Measurements from ENCODE around the gene PGAM5. TPM values are rescaled to one million over a fixed set of nuclear protein-coding genes. Genes with fewer than 3 reads are reported as not detected.

PGAM5 gene
- total and polyA plus RNA-seq, 10 of the 15 experiments (the other 5 are each of a cell fraction or from before 2014, with no cell fraction given) = 8.2 to 90.9 (median 45.3) TPM

DNA sequence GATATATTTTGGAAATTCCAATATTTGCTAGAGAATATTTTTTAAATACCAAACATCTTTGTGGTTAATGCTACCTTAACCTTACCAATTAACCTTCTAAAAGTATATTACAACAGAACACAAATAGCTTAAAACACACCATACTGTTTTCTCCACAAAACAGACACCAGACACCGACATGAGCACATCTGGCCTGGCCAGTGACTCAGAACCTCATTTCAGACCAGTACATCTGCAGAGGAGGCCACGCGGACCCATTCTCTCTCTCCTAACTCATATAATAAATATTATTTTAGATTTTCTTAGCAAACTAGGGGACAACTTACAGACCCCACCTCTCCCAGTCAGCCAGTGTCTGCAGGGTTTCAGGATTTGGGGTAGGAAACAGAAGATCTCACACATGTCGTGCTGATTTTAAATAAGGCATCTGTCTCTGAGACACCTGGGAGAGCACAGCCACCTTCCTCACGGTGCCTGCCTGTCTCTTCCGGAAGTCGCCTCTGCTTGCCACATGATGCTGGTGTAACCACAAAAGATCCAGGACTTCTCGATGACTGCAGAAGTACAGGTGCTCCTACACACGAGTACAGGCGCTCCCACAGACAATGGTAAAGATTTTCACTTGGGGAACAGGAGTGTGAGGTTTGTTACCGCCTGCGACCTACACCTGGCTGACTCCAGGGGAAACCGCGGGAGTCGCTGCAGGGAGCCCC lies 60.6 kb downstream of the PGAM5 start (continued):
- TF ChIP-seq, protein P1, sequence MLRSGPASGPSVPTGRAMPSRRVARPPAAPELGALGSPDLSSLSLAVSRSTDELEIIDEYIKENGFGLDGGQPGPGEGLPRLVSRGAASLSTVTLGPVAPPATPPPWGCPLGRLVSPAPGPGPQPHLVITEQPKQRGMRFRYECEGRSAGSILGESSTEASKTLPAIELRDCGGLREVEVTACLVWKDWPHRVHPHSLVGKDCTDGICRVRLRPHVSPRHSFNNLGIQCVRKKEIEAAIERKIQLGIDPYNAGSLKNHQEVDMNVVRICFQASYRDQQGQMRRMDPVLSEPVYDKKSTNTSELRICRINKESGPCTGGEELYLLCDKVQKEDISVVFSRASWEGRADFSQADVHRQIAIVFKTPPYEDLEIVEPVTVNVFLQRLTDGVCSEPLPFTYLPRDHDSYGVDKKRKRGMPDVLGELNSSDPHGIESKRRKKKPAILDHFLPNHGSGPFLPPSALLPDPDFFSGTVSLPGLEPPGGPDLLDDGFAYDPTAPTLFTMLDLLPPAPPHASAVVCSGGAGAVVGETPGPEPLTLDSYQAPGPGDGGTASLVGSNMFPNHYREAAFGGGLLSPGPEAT (IDR thresholded peaks at IDR 0.05; ENCODE audit: low read depth) = no peak
- TF ChIP-seq ELK1 (IDR thresholded peaks at IDR 0.05; ENCODE audit: low read depth, low read length) = 0 out of 2 replicates have a peak, but pooled peaks have one; percentile 51
- no peak for TF ChIP-seq YY1 (IDR thresholded peaks at IDR 0.05; ENCODE audit: low read depth, low read length)
- no peak for TF ChIP-seq SMAD5 (IDR thresholded peaks at IDR 0.05; ENCODE audit: low read depth)
- TF ChIP-seq BCL11A (IDR thresholded peaks at IDR 0.05; ENCODE audit: low read depth, low read length) = peak; percentile 38; the same call in 1 of the 2 replicates
- peak in 1 of 2 experiments; percentile 24; a peak in 1 of 4 replicates for TF ChIP-seq BHLHE40 (IDR thresholded peaks at IDR 0.05; ENCODE audit: borderline replicate concordance in 1 of 2, low read depth in 2 of 2, low read length in 1 of 2)
- TF ChIP-seq IKZF2 (IDR thresholded peaks at IDR 0.05) = peak; percentile 68 to 72; a peak in 3 of 4 replicates
- TF ChIP-seq PAX5 (IDR thresholded peaks at IDR 0.05; ENCODE audit: borderline replicate concordance, low read depth, low read length) = peak; percentile 34; the same call in 1 of the 2 replicates
- peak; percentile 40; the same call in 1 of the 2 replicates for TF ChIP-seq MTA3 (IDR thresholded peaks at IDR 0.05; ENCODE audit: borderline replicate concordance, low read length)
- no peak for TF ChIP-seq NR2C2 (IDR thresholded peaks at IDR 0.05; ENCODE audit: borderline replicate concordance, control insufficient read depth, insufficient read length, low read depth)
- 0 out of 2 replicates have a peak, but pooled peaks have one; percentile 28 for TF ChIP-seq ZNF24 (IDR thresholded peaks at IDR 0.05)
- TF ChIP-seq MXI1 (IDR thresholded peaks at IDR 0.05; ENCODE audit: low read depth, low read length) = peak; percentile 51; the same call in 1 of the 2 replicates
- peak; percentile 34 for TF ChIP-seq USF1 (IDR thresholded peaks at IDR 0.05; ENCODE audit: borderline replicate concordance, extremely low read length, insufficient read depth, low read depth, low read length)
- TF ChIP-seq GABPA (IDR thresholded peaks at IDR 0.05; ENCODE audit: low read depth) = no peak
- peak; percentile 66; the same call in 1 of the 2 replicates for TF ChIP-seq POLR2A (IDR thresholded peaks at IDR 0.05; ENCODE audit: low read depth, low read length)
- TF ChIP-seq GATAD2B (conservative IDR thresholded peaks at IDR 0.05; ENCODE audit: low read depth) = peak; percentile 36; the same call in 1 of the 2 replicates
- no peak for TF ChIP-seq DPF2 (IDR thresholded peaks at IDR 0.05)
- TF ChIP-seq CBFB (IDR thresholded peaks at IDR 0.05; ENCODE audit: low read depth) = 0 out of 2 replicates have a peak, but pooled peaks have one; percentile 46
- peak; percentile 75; the same call in 1 of the 2 replicates for TF ChIP-seq EED (IDR thresholded peaks at IDR 0.05; ENCODE audit: low read depth)
- TF ChIP-seq, protein P2, sequence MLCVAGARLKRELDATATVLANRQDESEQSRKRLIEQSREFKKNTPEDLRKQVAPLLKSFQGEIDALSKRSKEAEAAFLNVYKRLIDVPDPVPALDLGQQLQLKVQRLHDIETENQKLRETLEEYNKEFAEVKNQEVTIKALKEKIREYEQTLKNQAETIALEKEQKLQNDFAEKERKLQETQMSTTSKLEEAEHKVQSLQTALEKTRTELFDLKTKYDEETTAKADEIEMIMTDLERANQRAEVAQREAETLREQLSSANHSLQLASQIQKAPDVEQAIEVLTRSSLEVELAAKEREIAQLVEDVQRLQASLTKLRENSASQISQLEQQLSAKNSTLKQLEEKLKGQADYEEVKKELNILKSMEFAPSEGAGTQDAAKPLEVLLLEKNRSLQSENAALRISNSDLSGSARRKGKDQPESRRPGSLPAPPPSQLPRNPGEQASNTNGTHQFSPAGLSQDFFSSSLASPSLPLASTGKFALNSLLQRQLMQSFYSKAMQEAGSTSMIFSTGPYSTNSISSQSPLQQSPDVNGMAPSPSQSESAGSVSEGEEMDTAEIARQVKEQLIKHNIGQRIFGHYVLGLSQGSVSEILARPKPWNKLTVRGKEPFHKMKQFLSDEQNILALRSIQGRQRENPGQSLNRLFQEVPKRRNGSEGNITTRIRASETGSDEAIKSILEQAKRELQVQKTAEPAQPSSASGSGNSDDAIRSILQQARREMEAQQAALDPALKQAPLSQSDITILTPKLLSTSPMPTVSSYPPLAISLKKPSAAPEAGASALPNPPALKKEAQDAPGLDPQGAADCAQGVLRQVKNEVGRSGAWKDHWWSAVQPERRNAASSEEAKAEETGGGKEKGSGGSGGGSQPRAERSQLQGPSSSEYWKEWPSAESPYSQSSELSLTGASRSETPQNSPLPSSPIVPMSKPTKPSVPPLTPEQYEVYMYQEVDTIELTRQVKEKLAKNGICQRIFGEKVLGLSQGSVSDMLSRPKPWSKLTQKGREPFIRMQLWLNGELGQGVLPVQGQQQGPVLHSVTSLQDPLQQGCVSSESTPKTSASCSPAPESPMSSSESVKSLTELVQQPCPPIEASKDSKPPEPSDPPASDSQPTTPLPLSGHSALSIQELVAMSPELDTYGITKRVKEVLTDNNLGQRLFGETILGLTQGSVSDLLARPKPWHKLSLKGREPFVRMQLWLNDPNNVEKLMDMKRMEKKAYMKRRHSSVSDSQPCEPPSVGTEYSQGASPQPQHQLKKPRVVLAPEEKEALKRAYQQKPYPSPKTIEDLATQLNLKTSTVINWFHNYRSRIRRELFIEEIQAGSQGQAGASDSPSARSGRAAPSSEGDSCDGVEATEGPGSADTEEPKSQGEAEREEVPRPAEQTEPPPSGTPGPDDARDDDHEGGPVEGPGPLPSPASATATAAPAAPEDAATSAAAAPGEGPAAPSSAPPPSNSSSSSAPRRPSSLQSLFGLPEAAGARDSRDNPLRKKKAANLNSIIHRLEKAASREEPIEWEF (IDR thresholded peaks at IDR 0.05; ENCODE audit: insufficient replicate concordance, low read depth, low read length) = no peak
- TF ChIP-seq IKZF1 (conservative IDR thresholded peaks at IDR 0.05) = peak; percentile 77

Measured in GM12878 (cell line).